ENCODE results near the gene FBXO27. TPM values are rescaled to one million over a fixed set of nuclear protein-coding genes. Genes with fewer than 3 reads are reported as not detected.

Gene FBXO27
- total and polyA plus RNA-seq, 2 of the 13 experiments (the other 11 are each of a cell fraction or from before 2014, with no cell fraction given): 0.15 to 2.8 TPM

DNA sequence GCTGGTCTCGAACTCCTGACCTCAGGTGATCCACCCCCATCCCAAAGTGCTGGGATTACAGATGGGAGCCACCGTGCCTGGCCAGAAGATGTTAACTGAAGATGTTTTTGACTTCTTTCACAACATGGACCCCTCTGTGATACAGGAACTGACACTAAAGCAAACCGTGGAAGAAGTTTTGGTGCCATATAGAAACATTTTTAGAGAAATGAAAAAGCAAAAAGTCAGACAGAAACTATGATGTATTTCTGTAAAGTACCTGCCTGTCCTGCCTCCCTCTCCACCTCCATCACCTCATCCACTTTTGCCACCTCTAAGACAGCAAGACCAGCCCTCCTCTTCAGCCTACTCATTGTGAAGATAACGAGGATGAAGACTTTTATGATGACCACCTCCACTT lies 11.3 kb downstream of the FBXO27 start:
- no peak overlapping the region for H3K4me2 ChIP-seq (ENCODE audit: low read depth, low read length)
- no TSS peak for BruUV-seq (replicated peaks)
- no peak overlapping the region for H3K9ac ChIP-seq (ENCODE audit: insufficient read depth, low read depth, low read length)
- no peaks in the 10 kb centered on the region for H3K79me2 ChIP-seq (ENCODE audit: insufficient read depth, low read length)
- in situ Hi-C loops (cut with HindIII; ENCODE audit: extremely low pct_ligation_motif_present, low pct_unique_long_range_greater_than_20kb): no loop called here
- no peaks in the 10 kb centered on the region for H3K9me3 ChIP-seq (ENCODE audit: low read length)
- H2AFZ ChIP-seq (ENCODE audit: low read length): no peak overlapping the region
- ATAC-seq (no peak), DNase-seq (ENCODE audit: low spot score) (no peak), FAIRE-seq (no peak)
- TF ChIP-seq ZFY (CRISPR knock-in tag; IDR thresholded peaks at IDR 0.05): no peak
- no peak for TF ChIP-seq ZNF883 (CRISPR knock-in tag; IDR thresholded peaks at IDR 0.05; ENCODE audit: not compliant biosample characterization)
- TF ChIP-seq, protein P1, sequence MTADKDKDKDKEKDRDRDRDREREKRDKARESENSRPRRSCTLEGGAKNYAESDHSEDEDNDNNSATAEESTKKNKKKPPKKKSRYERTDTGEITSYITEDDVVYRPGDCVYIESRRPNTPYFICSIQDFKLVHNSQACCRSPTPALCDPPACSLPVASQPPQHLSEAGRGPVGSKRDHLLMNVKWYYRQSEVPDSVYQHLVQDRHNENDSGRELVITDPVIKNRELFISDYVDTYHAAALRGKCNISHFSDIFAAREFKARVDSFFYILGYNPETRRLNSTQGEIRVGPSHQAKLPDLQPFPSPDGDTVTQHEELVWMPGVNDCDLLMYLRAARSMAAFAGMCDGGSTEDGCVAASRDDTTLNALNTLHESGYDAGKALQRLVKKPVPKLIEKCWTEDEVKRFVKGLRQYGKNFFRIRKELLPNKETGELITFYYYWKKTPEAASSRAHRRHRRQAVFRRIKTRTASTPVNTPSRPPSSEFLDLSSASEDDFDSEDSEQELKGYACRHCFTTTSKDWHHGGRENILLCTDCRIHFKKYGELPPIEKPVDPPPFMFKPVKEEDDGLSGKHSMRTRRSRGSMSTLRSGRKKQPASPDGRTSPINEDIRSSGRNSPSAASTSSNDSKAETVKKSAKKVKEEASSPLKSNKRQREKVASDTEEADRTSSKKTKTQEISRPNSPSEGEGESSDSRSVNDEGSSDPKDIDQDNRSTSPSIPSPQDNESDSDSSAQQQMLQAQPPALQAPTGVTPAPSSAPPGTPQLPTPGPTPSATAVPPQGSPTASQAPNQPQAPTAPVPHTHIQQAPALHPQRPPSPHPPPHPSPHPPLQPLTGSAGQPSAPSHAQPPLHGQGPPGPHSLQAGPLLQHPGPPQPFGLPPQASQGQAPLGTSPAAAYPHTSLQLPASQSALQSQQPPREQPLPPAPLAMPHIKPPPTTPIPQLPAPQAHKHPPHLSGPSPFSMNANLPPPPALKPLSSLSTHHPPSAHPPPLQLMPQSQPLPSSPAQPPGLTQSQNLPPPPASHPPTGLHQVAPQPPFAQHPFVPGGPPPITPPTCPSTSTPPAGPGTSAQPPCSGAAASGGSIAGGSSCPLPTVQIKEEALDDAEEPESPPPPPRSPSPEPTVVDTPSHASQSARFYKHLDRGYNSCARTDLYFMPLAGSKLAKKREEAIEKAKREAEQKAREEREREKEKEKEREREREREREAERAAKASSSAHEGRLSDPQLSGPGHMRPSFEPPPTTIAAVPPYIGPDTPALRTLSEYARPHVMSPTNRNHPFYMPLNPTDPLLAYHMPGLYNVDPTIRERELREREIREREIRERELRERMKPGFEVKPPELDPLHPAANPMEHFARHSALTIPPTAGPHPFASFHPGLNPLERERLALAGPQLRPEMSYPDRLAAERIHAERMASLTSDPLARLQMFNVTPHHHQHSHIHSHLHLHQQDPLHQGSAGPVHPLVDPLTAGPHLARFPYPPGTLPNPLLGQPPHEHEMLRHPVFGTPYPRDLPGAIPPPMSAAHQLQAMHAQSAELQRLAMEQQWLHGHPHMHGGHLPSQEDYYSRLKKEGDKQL (CRISPR knock-in tag; IDR thresholded peaks at IDR 0.05; ENCODE audit: low read depth): no peak
- ChIA-PET CTCF (ENCODE audit: low intra/inter-chr PET ratio, low total read pairs) (no interaction called here), POLR2A (no interaction called here)
- H3K4me1 ChIP-seq (ENCODE audit: insufficient read depth, low read length): no peaks in the 10 kb centered on the region
- intact Hi-C loops (cut with micrococcal nuclease; ENCODE audit: unreplicated experiment): no loop called here
- no peaks in the 10 kb centered on the region for H3K27me3 ChIP-seq (ENCODE audit: control insufficient read depth in 1 of 2, insufficient read depth in 2 of 2, low read length in 2 of 2)
- H3K36me3 ChIP-seq (replicated peaks in 1 of 2; ENCODE audit: control insufficient read depth in 1 of 2, insufficient read depth in 2 of 2, low read length in 2 of 2): no peaks in the 10 kb centered on the region
- H4K20me1 ChIP-seq (ENCODE audit: insufficient read depth, low read length): no peaks in the 10 kb centered on the region
- H3K27ac ChIP-seq (ENCODE audit: extremely low read length, insufficient read depth, low read length): no peak overlapping the region
- H3K4me3 ChIP-seq (replicated peaks in 1 of 3; ENCODE audit: insufficient read depth in 1 of 3, low read depth in 2 of 3, low read length in 3 of 3): no peak overlapping the region
- 49% methylated on average over 4 of the region's 4 CpGs for WGBS (ENCODE audit: low lambda C conversion rate)

DNA sequence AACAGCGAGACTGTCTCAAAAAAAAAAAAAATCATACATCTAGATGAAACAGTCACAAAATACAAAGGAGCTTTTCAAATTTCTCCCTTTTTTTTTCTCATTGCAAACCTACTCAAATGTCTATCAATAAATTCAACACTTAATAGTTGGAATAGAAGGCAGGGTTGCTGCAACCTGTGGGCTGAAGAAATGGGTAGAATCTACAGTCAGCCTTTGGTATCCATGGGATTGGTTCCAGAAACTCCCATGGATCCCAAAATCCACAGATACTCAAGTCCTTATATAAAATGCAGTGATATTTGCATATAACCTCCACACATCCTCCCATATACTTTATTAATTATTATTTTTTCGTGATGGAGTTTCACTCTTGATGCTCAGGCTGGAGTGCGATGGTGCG lies 14.7 kb downstream of the FBXO27 start:
- no TSS peak for BruUV-seq (replicated peaks)
- ChIA-PET CTCF (ENCODE audit: low intra/inter-chr PET ratio, low total read pairs) (no interaction called here), POLR2A (no interaction called here)
- 61% methylated on average over 4 of the region's 4 CpGs for WGBS (ENCODE audit: low lambda C conversion rate)
- Histone ChIP-seq H3K36me3 (replicated peaks in 1 of 2; ENCODE audit: control insufficient read depth in 1 of 2, insufficient read depth in 2 of 2, low read length in 2 of 2) (no peaks in the 10 kb centered on the region), H3K79me2 (ENCODE audit: insufficient read depth, low read length) (no peaks in the 10 kb centered on the region), H3K4me3 (replicated peaks in 1 of 3; ENCODE audit: insufficient read depth in 1 of 3, low read depth in 2 of 3, low read length in 3 of 3) (no peak overlapping the region), H3K27ac (ENCODE audit: extremely low read length, insufficient read depth, low read length) (no peak overlapping the region), H3K9me3 (ENCODE audit: low read length) (no peaks in the 10 kb centered on the region), H4K20me1 (ENCODE audit: insufficient read depth, low read length) (no peaks in the 10 kb centered on the region), H3K9ac (ENCODE audit: insufficient read depth, low read depth, low read length) (no peak overlapping the region), H2AFZ (ENCODE audit: low read length) (no peak overlapping the region), H3K27me3 (ENCODE audit: control insufficient read depth in 1 of 2, insufficient read depth in 2 of 2, low read length in 2 of 2) (no peaks in the 10 kb centered on the region), H3K4me1 (ENCODE audit: insufficient read depth, low read length) (no peaks in the 10 kb centered on the region), H3K4me2 (ENCODE audit: low read depth, low read length) (no peak overlapping the region)
- in situ Hi-C loops (cut with HindIII; ENCODE audit: extremely low pct_ligation_motif_present, low pct_unique_long_range_greater_than_20kb): no loop called here
- FAIRE-seq (no peak), DNase-seq (ENCODE audit: low spot score) (no peak), ATAC-seq (no peak)
- intact Hi-C loops (cut with micrococcal nuclease; ENCODE audit: unreplicated experiment): no loop called here
- TF ChIP-seq, protein P2, sequence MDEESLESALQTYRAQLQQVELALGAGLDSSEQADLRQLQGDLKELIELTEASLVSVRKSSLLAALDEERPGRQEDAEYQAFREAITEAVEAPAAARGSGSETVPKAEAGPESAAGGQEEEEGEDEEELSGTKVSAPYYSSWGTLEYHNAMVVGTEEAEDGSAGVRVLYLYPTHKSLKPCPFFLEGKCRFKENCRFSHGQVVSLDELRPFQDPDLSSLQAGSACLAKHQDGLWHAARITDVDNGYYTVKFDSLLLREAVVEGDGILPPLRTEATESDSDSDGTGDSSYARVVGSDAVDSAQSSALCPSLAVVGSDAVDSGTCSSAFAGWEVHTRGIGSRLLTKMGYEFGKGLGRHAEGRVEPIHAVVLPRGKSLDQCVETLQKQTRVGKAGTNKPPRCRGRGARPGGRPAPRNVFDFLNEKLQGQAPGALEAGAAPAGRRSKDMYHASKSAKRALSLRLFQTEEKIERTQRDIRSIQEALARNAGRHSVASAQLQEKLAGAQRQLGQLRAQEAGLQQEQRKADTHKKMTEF (CRISPR knock-in tag; IDR thresholded peaks at IDR 0.05): no peak
- TF ChIP-seq, protein P3, sequence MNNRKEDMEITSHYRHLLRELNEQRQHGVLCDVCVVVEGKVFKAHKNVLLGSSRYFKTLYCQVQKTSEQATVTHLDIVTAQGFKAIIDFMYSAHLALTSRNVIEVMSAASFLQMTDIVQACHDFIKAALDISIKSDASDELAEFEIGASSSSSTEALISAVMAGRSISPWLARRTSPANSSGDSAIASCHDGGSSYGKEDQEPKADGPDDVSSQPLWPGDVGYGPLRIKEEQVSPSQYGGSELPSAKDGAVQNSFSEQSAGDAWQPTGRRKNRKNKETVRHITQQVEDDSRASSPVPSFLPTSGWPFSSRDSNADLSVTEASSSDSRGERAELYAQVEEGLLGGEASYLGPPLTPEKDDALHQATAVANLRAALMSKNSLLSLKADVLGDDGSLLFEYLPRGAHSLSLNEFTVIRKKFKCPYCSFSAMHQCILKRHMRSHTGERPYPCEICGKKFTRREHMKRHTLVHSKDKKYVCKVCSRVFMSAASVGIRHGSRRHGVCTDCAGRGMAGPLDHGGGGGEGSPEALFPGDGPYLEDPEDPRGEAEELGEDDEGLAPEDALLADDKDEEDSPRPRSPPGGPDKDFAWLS (CRISPR knock-in tag; IDR thresholded peaks at IDR 0.05; ENCODE audit: borderline replicate concordance): no peak
- TF ChIP-seq, protein P4, sequence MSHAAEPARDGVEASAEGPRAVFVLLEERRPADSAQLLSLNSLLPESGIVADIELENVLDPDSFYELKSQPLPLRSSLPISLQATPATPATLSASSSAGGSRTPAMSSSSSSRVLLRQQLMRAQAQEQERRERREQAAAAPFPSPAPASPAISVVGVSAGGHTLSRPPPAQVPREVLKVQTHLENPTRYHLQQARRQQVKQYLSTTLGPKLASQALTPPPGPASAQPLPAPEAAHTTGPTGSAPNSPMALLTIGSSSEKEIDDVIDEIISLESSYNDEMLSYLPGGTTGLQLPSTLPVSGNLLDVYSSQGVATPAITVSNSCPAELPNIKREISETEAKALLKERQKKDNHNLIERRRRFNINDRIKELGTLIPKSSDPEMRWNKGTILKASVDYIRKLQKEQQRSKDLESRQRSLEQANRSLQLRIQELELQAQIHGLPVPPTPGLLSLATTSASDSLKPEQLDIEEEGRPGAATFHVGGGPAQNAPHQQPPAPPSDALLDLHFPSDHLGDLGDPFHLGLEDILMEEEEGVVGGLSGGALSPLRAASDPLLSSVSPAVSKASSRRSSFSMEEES (CRISPR knock-in tag; IDR thresholded peaks at IDR 0.05): no peak
- TF ChIP-seq ZFP41 (CRISPR knock-in tag; IDR thresholded peaks at IDR 0.05; ENCODE audit: borderline replicate concordance): no peak
- TF ChIP-seq, protein P5, sequence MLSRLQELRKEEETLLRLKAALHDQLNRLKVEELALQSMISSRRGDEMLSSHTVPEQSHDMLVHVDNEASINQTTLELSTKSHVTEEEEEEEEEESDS (CRISPR knock-in tag; IDR thresholded peaks at IDR 0.05; ENCODE audit: borderline replicate concordance): no peak
